IPS DF 4.7 (cell line): ENCODE results near the gene PARP8.

Source experiments
- DNase-seq: peaks from one replicate; pipeline ENCODE4 v3.0.0-alpha.2; 2013; ENCODE audit warnings: low spot score; ENCODE audit errors: extremely low read depth

The PARP8 gene

DNA sequence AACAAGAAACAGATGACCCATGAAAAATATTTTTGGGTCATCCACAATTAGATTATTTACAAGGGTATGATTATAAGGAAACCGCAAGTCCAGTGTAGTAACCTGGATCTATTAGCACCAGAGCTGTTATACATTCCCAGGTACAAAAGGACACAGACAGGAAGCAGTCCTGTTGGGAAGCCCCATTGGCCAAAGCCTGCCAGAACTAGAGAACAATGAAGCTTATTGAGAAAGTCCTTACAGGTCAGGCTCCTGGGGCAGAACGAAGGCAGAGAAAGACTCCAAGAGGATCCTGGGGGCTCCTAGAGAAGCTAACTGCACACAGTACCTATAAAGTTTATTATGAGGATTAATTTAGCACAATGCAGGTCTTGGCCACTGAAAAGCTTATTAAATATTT lies 169.9 kb downstream of the PARP8 start:
- no peak for DNase-seq

DNA sequence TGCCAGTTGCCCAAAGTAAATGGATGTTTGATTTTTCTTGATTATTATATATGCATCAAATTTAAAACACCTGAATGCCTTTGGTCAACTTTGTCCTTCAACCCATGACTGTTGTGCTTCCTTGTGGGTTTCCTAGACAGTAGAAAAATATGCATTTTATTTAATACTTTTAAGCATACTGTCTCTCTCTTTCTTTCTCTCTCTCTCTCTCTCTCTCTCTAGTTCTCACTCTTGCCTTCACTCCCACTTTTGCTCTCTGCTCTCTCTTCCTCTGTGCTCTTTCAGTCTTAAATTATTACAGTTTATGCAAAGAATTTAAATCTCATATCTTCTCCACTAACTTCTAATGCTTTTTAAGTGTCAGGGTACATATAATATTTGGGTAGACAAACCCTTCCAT lies 173.0 kb downstream of the PARP8 start:
- DNase-seq: no peak

DNA sequence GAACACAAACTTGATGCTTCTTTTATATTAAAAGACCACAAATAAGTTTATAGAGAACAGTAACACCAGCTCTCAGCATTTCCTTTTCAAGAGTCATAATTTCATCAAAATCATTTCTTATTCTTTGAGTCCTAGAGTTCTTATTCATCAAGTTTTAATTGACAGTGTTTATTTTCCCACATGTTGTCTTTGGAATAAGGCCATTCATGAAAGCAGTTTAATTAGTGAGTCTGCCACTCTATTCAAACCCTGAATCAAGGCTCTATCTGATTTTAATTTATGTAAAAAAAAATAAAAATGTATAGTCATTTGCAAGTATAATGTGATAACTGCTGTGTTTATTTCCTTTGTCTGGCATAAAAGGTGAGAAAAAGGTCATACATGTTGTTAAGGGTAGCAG lies 176.7 kb downstream of the PARP8 start:
- no peak for DNase-seq

DNA sequence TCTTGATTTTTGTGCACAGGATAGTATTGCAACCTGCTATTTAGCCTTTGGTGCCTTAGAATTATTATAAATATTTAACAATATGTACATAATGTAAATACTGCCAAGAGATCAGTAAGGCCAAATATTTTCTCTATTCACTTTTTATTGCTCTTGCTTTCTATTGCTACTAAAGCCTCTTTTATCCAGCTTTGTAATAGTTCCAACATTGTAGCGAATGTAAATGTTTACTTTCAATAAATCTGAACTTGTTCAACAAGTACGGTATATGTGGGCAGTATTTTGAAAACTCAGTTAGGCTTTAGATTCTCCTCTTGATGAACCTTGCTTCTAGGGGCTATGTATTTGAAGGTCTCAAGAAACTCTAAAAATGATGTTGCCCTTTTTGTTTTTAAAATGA lies 179.8 kb downstream of the PARP8 start:
- no peak for DNase-seq

DNA sequence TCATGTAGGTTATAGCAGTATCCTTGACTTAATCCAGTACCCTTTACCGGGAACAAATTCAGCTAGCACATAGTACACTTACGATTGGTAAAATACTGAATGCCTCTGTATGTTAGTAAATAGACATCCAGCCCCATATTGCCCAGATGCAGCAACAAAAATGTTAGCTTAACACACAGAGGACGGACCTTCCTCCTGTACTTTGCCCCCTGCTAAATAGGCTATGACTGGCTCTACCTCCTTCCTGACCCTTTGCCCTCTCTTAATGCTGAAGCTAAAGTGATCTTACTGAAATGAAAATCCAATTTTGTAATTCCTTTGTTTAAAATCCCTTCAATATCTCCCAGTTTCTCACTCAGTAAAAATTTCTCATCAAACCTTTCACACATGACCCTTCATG lies 183.1 kb downstream of the PARP8 start:
- DNase-seq: no peak

DNA sequence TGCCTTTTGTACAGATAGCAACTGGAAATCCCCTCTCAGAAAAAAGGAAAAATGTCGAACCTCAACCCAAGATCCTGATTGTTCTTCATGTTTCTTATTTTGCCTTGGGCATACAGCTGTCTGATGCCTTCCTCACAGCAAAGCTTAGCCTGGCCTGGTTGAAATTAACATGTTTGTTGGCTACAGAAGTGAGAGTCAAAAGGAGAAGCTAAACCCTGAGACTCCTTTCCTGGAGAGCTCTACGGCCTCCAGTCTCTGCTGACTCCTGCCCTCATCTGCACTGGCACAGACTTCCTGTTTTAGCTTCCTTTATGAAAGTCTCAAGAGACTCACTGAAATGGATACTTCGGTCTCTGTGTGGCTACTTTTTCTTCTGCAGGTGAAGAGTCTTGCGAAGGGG lies 186.7 kb downstream of the PARP8 start:
- no peak for DNase-seq

DNA sequence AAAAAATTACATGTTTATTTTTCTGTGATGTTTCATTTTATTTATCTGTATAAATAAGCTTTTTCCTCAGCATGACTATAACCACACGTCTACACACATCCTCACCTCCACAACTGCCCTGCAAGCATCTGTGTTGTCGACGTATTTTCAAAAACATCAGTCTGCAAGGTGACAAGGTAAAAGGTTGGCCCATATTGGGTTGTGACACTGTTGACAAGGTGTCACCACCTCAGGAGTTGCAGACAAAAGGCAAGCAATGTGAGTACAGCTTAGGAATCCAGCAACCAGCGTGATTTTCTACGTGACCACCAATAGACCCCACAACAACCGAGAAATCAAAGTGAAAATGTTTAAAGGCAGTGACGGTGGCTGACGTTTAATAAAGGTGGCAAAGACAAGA lies 187.6 kb downstream of the PARP8 start:
- no peak for DNase-seq

DNA sequence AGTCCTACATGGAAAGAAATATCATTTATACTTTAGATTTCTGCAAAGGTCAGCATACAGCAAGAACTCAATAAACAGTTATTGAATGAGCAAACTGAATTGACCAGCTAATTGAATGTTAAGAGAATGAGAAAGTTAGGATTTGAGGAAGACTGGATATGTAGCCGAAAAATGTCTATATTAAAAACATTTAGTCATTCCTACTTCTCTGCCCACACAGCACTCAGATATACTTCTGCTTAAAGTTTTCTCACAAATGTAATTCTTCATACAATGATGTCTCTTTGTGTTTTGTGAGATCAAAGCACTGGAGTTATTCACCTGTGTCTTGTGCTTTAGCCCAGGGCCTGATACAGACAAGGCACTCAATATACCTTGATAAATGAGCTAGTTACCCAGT lies 188.6 kb downstream of the PARP8 start:
- DNase-seq: no peak

DNA sequence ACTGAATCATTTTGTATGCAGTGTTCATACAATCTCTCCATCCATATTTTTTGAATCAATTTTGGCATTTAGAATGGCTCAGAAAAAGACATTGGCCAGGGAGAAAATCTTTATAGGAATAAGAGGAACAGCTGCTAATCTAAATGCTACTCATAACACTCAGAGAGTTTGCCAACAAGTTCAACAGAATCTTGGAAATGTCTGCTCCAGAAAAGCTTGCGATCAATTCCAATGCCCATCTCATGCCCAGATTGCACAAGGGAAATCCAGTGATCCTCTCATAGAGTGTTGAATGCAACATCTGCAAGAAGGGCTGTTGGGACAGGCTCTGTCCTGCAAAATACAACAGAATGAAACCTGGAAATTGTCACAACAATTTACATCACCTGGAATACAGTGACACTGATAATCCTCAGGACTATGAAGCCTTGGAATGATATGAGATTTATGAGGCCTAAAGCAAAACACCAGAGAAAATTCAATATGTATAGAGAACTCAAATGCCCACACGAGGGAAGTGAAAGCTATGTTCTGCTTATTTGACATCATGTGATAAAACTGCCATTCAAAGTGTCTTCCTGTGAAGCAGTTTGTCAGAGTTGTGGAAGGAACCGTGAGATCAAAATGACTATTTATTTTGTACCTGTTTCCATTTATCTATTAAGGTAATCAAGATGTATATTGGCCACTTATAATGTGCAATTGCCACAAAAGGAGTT lies 190.1 kb downstream of the PARP8 start:
- DNase-seq: no peak

DNA sequence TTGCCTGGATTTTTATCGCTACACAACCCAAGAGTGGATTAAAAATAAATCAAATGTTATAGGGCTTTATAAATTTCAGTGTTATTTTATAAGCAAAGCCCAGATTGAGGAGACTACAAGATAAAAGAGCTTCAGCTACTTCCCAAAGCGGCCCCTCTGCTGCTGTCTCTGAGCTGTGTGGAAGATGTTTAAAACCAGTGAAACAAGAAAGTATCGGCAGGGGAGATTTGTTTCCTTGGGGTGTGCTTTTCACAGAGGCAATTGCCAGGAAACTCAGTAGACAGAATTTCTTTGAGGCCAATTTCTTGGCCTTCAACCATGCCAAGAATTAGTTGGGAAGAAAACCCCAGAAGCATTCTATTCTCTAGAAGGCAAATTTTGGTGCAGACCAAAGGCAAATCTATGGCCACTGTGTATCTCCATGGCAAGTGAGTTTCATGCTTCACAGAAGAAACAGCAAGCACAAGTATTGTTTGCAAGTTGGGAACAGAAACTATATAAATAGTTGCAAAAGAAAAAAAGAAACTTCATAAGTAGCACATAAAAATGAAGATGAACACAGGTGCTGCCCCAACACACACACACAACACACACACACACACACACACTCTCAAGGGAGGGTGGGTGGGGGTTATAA lies 197.2 kb downstream of the PARP8 start:
- DNase-seq: no peak

DNA sequence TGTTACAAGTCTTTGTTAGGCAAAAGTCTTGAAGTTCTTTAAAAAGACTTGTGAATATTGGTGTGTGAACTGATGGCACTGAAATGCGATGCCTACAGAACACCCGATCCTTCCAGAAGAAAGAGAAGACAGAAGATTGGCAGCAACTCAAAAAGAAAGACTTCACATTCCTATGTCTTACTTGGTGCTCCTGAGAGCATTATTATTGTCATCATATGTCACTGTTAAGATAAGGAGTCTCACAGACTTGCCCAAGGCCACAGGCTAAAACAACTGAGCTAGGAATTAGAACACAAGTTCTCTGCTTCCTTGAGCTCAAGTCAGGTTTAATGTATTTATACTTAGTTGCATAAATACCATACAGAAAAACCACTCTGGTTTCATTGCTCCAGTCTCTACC lies 198.0 kb downstream of the PARP8 start:
- DNase-seq: no peak

DNA sequence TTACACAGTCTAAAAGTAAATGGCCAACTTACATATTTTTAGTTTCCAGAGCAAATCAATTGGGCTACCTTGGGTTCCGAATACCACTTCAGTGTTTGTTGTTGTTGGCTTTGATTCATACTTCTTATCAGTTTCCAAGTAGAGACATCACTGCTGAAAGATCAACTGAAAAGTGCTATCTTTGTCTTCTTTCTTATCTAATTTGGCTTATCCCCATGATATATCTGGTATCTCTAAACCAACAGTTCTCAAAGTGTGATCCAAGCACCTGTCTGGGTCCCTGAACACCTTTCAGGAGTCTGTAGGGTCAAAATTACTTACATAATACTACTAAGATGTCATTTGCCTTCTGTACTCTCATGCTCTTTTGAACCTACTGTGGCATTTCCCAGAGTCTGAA lies 200.0 kb downstream of the PARP8 start:
- DNase-seq: no peak

DNA sequence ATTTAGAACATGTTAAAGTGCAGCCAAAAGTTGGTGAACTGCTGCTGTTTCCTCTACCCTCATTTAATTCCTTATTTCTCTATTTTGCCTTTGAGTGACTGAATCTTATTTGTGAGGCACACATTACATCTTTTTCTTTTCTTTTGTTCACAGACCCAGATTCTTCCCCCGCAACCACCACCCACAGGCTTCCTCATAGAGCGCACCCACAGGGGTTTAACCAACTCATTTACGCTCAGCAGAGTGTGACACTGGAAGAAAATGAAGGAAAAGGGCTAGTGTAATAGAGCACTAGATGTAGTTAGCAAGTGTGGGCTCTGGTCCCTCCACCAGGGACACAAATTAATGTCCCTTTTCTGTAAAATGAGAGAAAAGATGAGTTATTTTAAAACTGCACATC lies 200.7 kb downstream of the PARP8 start:
- DNase-seq: no peak

DNA sequence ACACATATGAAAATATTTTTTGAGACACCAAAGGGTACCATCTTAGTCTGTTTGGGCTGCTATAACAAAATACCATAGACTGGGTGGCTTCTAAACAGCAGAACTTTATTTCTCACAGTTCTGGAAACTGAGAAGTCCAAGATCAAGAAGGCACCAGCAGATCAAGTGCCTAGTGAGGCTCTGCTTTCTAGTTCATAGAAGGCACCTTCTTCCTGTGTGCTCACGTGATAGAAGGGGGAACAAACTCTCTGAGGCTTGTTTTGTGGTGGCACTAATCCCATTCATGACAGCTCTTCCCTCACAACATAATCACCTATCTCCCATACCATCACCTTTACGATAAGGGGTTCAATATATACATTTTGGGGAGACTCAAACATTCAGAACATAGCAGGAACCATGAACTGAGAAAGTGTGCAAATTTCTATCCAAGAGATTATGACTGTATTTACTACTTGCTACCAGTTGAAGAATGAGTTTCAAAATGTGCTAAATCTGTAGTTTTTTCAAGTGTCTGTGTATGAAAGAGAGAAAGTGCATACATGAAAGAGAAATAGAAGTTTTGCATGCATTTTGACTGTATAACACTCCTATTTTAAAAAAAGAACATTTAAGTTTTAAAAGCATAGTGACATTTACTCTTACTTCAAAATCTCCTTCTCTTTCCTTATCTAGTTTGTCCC lies 207.3 kb downstream of the PARP8 start:
- no peak for DNase-seq

DNA sequence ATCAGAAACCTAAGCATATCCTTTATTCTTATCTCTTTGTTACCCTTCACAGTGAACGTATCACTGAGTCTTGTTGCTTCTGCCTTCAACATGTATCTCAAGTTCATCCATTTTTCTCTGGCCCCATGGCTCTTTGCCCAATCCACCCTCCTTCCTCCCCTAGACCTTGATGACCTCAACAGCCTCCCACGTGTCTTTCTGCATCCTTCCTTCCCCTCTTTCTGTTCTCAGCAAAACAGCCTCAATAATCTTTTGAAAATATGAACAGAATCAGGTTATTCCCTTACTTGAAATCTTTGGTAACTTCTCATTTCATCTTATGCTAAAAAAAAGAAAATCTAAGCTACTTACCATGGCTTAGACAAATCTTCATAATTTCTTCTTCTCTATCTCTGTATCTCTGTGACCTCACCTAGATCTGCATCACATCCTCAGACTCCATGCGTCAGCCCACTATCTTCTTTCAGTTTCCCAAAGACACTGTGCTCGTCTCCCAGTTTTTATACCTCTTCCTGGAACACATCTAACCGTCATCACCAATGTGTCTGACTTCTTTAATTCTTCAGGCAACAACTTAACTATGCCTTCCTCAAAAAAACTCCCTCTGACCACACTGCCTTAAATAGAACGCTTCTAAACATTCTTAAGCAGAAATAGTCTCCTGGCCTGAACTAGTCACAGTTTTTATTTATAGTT lies 208.0 kb downstream of the PARP8 start:
- DNase-seq: no peak

DNA sequence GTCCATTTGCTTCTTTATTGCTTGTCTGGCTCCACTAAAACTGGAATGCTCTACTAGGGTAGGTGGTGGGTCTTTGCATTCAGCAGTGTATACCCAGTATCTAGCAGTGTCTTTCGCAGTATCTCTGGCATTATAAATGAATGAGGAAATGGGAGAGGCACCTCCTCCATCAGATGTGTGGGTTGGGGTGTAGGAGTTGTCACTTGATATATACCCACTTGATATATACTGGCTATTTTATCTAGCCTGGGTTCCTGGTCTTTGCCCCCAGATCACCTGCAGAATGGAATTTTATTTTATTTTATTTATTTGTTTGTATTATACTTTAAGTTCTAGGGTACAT lies 208.5 kb downstream of the PARP8 start:
- no peak for DNase-seq

DNA sequence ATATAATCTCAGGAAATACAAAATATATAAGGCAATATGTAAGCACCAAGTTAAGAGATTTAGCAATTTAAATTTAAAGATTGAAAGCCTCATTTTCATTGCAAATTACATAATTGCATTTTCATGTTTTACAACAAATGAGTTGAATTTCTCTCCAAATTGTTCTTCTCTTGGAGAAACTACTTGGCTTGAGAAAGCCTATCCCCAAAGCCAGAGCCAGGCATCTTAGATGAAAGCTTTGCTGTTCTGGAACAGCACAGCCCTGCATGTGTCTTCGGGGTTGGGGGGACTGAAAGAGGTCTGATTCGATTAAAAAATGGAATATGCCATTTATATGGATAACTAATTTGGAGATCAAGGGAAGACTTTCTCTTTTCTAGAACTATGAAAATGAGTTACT lies 212.0 kb downstream of the PARP8 start:
- DNase-seq: no peak

DNA sequence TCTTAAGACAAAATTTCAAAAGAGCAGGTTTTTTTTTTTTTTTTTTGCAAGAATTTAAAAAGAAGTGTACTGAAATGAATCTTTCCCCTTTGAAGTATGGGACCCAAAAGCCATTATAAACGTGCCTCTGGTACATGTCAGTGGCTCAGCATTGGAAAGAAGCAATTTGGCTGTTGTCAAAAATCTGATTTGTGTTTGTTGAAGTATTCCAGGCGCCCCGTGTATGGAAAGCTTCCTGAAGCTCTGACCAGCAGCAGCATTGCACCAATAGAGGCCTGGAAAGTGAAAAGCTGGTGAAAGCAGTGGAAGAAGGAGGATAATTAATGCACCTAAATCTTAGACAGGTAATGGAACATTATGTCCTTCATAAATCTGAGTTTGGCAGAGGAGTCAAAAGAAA lies 215.0 kb downstream of the PARP8 start:
- no peak for DNase-seq

DNA sequence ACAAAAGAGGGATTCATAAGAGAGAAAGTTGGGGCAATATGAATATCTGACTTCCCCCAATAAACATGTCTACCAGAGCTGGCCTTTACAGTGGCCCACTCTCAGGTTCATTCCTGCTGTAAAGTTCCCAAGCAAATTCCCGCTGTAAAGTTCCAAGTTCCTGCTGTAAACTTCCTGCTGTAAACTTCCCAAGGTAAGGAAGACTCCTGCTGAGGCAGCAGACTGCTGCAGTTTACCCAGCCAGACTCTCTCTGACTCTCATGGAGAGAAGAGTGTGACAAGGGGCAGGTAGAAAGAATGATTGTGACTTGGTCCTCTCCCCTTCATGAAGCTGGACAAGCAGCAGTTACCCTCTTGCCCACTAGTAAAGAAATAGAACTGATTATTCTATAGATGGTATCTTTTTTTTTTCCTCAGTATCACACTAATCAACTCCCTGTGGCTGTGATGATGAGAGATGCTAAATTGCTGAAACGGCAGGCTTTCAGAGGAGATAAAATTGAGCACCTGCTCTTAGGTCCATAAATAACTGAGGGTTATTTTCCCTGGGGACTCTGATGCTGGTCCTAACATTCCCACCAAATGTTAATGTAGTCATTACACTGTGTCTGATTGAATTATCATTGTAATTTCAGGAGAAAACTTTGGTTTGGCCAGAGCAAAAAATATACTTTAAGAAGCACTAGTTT lies 220.4 kb downstream of the PARP8 start:
- DNase-seq: no peak

DNA sequence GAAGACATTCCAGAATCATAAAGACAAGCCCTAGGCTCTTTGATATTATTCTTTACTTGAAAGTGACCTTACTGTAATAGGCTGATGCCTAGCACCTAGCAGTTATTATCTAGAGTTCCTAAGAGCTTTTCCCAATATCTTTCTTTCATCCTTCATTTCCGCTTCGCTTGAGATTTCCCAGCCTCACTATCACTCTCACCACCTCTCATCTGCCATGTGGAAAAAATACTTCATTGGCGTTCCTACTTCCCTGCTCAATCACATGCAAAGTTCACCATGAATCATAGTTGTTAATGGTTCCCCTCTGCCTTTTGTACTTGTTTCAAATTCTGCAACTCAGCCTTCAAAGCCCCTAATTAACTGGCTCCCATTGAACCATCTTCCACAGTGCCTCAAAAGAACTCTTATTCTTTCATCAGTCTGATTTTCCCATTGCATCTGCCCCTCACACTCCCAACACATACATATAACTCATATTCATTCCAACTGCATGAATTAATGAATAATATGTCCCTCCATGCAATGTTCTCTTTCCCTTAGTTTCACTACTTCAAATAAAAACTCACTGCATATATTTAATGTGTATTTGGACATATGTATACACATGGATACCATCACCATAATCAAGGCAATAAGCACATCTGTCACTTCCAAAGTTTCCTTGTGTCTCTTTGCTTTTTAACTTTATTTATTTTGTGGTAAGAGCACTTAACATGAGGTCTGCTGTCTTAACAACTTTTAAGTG lies 221.6 kb downstream of the PARP8 start:
- DNase-seq: no peak

DNA sequence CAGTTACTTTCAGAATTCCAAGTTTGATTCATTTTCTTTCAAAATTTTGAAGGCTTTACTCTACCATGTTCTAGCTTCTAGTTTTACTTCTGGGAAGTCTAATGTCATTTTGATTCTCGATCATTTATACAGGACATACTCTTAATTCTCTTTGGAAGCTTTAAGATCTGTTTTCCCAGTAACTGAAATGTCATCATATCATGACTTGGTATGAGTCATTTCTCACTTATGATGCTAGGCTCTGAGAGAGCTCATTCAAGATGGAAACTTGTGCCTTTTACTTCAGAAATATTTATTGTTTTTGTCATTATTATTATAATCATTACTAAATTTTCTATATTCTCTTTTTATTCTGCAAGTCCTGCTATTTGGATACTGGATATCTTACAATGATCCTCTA lies 222.3 kb downstream of the PARP8 start:
- DNase-seq: no peak
